Vein endothelial cell (primary cell): Measurements from ENCODE around the gene HLF. TPM values are rescaled to one million over a fixed set of nuclear protein-coding genes. Genes with fewer than 3 reads are reported as not detected.

Experiments used
- total RNA-seq: library from RNA; depleted of rRNA; stranded (reverse); fragments of >200 nt; gene quantifications from 2 replicates; pipeline ENCODE4 v1.2.3, GENCODE V29; 2012

Gene HLF
- total RNA-seq, result 0.19 and 0.33 TPM in 2 replicates

GRCh38 chr17:55264645-55265298 lies at the start of gene HLF:
HLF (plus strand) TSS chr17:55264960; CDS start chr17:55265485, 525 bp downstream.

Other genes with a start within 250 kb of the HLF start
- 9.6 and 13.1 TPM in 2 replicates for gene MMD, start 156.9 kb downstream of the HLF start, total RNA-seq
- gene SMIM36, start 246.5 kb downstream of the HLF start, total RNA-seq, result not detected in 2 replicates